Uterus (tissue), 2 donors: ENCODE results near the gene PLEK2.

Experiments
- CTCF ChIP-seq, 4 experiments: fragments of 200-600 bp in 2 of 4; fragments of 450-650 bp in 2 of 4; sonication (generic) in 2 of 4; IDR thresholded peaks; one replicate each; pipeline ENCODE4 v1.5.1; 2016 to 2019; ENCODE audit warnings: antibody characterized with exemption in 4 of 4, mild to moderate bottlenecking in 2 of 4, moderate library complexity in 1 of 4
- POLR2A ChIP-seq, 2 donors: fragments of 450-650 bp; IDR thresholded peaks; one replicate each; pipeline ENCODE4 v1.6.1; 2016; ENCODE audit warnings: antibody characterized with exemption in 2 of 2, mild to moderate bottlenecking in 1 of 2, moderate library complexity in 1 of 2

GRCh38 chr14:67426983-67427606, 15.1 kb upstream of the PLEK2 start:
- TF ChIP-seq CTCF (IDR thresholded peaks at IDR 0.05), result peak; percentile 61 to 76 (median 66)
- TF ChIP-seq POLR2A (IDR thresholded peaks at IDR 0.05), result no peak
